Heart left ventricle (tissue), 16 donors: ENCODE results near the gene MAST3. TPM values are rescaled to one million over a fixed set of nuclear protein-coding genes. Genes with fewer than 3 reads are reported as not detected.

Experiments
- ATAC-seq, 4 donors: fragments of 200-7000 bp; cut with Tn5 transposase; one replicate each; pipeline ENCODE4 v1.9.1; 2020 to 2022; ENCODE audit warnings: moderate library complexity in 4 of 4, mild to moderate bottlenecking in 3 of 4, moderate number of reproducible peaks in 1 of 4
- DNase-seq, 5 donors: peaks; one replicate each; pipeline ENCODE4 v3.0.0-alpha.2; 2020
- H3K27ac ChIP-seq, 12 donors: fragments of 200-600 bp; sonication (generic) in 4 of 12; one replicate each; pipeline versions ENCODE4 v1.5.0 to v1.8.0; 2016 to 2022; ENCODE audit warnings: mild to moderate bottlenecking in 2 of 12
- H3K27me3 ChIP-seq, 9 donors: fragments of 200-600 bp; sonication (generic) in 2 of 9; one replicate each; pipeline versions ENCODE4 v1.5.1 to v1.8.0; 2016 to 2022; ENCODE audit warnings: mild to moderate bottlenecking in 3 of 9
- H3K36me3 ChIP-seq, 9 donors: fragments of 200-600 bp; sonication (generic) in 2 of 9; one replicate each; pipeline versions ENCODE4 v1.5.0 to v1.8.0; 2018 to 2022; ENCODE audit warnings: mild to moderate bottlenecking in 2 of 9
- H3K4me1 ChIP-seq, 12 donors: fragments of 200-600 bp; sonication (generic) in 4 of 12; one replicate each; pipeline versions ENCODE4 v1.5.0 to v1.8.0; 2016 to 2022; ENCODE audit warnings: mild to moderate bottlenecking in 3 of 12
- H3K4me3 ChIP-seq, 12 donors: fragments of 200-600 bp; sonication (generic) in 4 of 12; one replicate each; pipeline versions ENCODE4 v1.5.0 to v1.8.0; 2017 to 2022; ENCODE audit warnings: mild to moderate bottlenecking in 9 of 12, moderate library complexity in 4 of 12
- H3K9me3 ChIP-seq, 12 donors: fragments of 200-600 bp; sonication (generic) in 4 of 12; one replicate each; pipeline versions ENCODE4 v1.5.0 to v1.8.0; 2016 to 2022; ENCODE audit warnings: mild to moderate bottlenecking in 1 of 12
- CTCF ChIP-seq, 12 donors: fragments of 200-600 bp; sonication (generic) in 4 of 12; IDR thresholded peaks; one replicate each; pipeline versions ENCODE4 v1.5.0 to v1.8.0; 2018 to 2022; ENCODE audit warnings: antibody characterized with exemption in 12 of 12, mild to moderate bottlenecking in 5 of 12
- POLR2A ChIP-seq, 2 donors: fragments of 450-650 bp; IDR thresholded peaks; one replicate each; pipeline ENCODE4 v1.6.1; 2017; ENCODE audit warnings: antibody characterized with exemption in 2 of 2, mild to moderate bottlenecking in 2 of 2, moderate library complexity in 2 of 2
- WGBS, 4 donors: extraction: QIAGEN DNeasy Blood & Tissue Kit in 2 of 4; methylation state at CpG; one replicate each; pipeline versions ENCODE4 v1.1.5 to v1.1.7; 2013 to 2018; 5-methylcytosine and 5-hydroxymethylcytosine counted together
- intact Hi-C, 10 donors: fragments of 100-400 bp; cut with DNase I; formaldehyde crosslinking; loops; one replicate each; pipeline versions ENCODE4 v1.11.1 to v1.14.2; 2022
- polyA plus RNA-seq, 2 donors: library from polyadenylated mRNA; stranded (reverse); fragments of 200-250 nt; gene quantifications; one replicate each; pipeline ENCODE4 v1.2.3, GENCODE V29; 2013
- total RNA-seq, 9 donors: library from RNA; depleted of rRNA in 2 of 9; stranded (reverse); fragments of >200 nt in 2 of 9; fragmentation: NEBNext Ultra II Directional in 3 of 9; extraction: Animal tissue kit (Norgen Biotek cat#: 25700) in 3 of 9; gene quantifications; one replicate each; pipeline versions ENCODE4 v1.1.0 to v1.2.4, GENCODE V29; 2016 to 2023
- donor health status: ischemic (EF 13 %, LVEDD 7.1; RV severe dilation, severe dysfunction).
- donor health status: healthy with polysubstance abuse.
- donor health status: DM: no; HTN: yes; CAD: no.
- donor health status: DM: no; HTN: no; CAD: no.
- donor health status: ischemic (EF 25% LVEDD 6.9; RV normal size, moderate dysfunction).
- donor health status: ischemic (EF 25% LVEDD 5.7; RV mildly dilated, moderate dysfunction).
- donor health status: healthy.
- donor health status: DM: yes; HTN: yes; CAD: no.
- donor health status: ischemic (EF 35%, LVEDD 5.7; RV mildly dilated, moderate dysfunction).
- donor health status: nonischemic (EF 11% LVEDD 7.7; RV severe dilation, severe dysfunction).
- donor health status: DM: yes; HTN: yes; CAD: no.
- donor health status: PGD.
- donor health status: ischemic (EF 29% LVEDD 5.4; RV normal size, mild dysfunction).
- donor health status: nonischemic (EF 23%, LVEDD 6.1; RV moderate dilation, normal function).

Gene MAST3
- total and polyA plus RNA-seq, 11 donors: 1.5 to 9.8 (median 4.7) TPM

- H3K4me3 ChIP-seq: no peak overlapping the region
Observed at GRCh38 chr19:18131841-18132596, 34.4 kb downstream of the MAST3 start.

DNA sequence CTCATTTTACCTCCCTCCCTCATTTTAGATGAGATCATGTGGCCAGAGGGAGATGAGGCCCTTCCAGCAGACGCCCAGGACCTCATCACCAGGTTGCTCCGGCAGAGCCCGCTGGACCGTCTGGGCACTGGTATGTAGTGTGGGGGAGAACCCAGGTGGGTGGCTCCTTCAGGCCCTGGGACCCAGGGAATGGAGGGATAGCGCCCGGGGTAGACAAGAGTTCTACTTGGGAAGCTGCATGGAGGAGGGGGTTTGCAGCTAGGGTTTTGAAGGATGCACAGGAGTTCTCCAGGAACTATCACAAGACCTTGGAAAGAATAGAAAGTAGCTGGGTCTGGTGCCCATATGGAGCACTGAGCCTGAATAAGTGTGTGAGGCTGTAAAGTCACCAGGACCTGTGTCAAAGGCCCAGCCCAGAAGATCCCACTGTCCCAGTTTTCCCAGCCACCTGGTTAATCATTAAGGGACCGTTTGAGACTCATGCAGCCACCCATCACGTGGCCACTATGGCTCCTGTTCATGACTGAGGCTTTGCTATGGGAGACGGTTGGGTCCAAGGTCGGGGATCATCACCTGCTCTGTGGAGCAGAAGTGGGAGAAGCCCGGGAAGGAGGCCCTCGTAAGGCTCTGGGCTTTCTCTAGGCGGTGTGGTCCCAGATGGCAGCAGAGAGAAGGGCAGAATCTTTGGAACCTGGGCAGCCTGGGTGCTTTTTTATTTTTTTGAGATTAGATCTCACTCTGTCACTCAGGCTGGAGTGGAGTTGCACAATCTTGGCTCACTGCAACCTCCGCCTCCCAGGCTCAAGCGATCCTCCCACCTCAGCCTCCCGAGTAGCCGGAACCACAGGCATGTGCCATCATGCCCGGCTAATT lies 38.4 kb downstream of the MAST3 start:
- Histone ChIP-seq H3K36me3 (peaks cover 0 to 88% (median 43%) of the 10 kb centered on the region in 9 donors), H3K4me3 (no peak overlapping the region), H3K9me3 (no peaks in the 10 kb centered on the region), H3K27ac (no peak overlapping the region), H3K4me1 (no peaks in the 10 kb centered on the region), H3K27me3 (no peaks in the 10 kb centered on the region)
- TF ChIP-seq CTCF (IDR thresholded peaks at IDR 0.05) (no peak), POLR2A (IDR thresholded peaks at IDR 0.05) (no peak)
- WGBS, 4 donors: 93 to 98% (median 97%) methylated on average over 17 to 18 of the region's 18 CpGs
- ATAC-seq (no peak), DNase-seq (no peak)
- intact Hi-C loops: no loop called here

More at GRCh38 chr19:18131841-18132596, 34.4 kb downstream of the MAST3 start:
- no peak for TF ChIP-seq CTCF (IDR thresholded peaks at IDR 0.05)
- TF ChIP-seq POLR2A (IDR thresholded peaks at IDR 0.05): no peak
- no peak for DNase-seq
- ATAC-seq: no peak
- H3K9me3 ChIP-seq: no peaks in the 10 kb centered on the region
- H3K27me3 ChIP-seq: no peaks in the 10 kb centered on the region
- 81 to 86% (median 84%) methylated on average over 27 to 31 of the region's 31 CpGs for WGBS, 4 donors
- H3K36me3 ChIP-seq: peaks cover 0 to 88% (median 42%) of the 10 kb centered on the region in 9 donors
- intact Hi-C loops: no loop called here
- no peak overlapping the region for H3K27ac ChIP-seq
- H3K4me1 ChIP-seq: peaks cover 0 to 7% (median 0%) of the 10 kb centered on the region in 12 donors

DNA sequence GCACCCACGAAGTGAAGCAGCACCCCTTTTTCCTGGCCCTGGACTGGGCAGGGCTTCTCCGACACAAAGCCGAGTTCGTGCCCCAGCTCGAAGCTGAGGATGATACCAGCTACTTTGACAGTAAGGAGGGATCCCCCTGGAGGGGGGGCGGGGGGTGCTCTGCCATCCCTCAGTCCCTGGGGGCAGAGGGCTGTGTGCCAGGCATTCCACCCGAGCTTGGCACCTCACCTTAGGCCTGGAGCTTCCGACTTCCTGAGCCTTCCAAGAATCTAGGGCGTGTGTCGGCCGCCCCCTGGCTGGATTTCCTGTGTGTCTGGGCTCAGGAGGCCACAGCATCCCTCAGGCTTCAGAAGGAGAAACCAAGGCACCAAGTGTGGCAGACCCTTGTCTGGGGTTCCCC lies 39.7 kb downstream of the MAST3 start:
- Histone ChIP-seq H3K27me3 (no peaks in the 10 kb centered on the region), H3K9me3 (no peaks in the 10 kb centered on the region), H3K4me3 (no peak overlapping the region), H3K27ac (no peak overlapping the region), H3K36me3 (peaks cover 0 to 91% (median 44%) of the 10 kb centered on the region in 9 donors), H3K4me1 (no peaks in the 10 kb centered on the region)
- ATAC-seq: no peak
- TF ChIP-seq CTCF (IDR thresholded peaks at IDR 0.05): no peak
- TF ChIP-seq POLR2A (IDR thresholded peaks at IDR 0.05): no peak
- intact Hi-C loops: no loop called here
- DNase-seq: no peak
- 67 to 85% (median 74%) methylated on average over 10 to 11 of the region's 11 CpGs for WGBS, 4 donors
